Chondrocyte (in vitro differentiated cells): Measurements from ENCODE around the gene CEACAM3. TPM values are rescaled to one million over a fixed set of nuclear protein-coding genes. Genes with fewer than 3 reads are reported as not detected.
A peak's percentile ranks its signal among the peaks of the same experiment; 100 is the strongest.
"Not testable (repeated sequence)": the region's sequence is repeated elsewhere in the genome, so short reads cannot be mapped to it uniquely, and the experiment has no call there.

Experiments used
- DNase-seq: peaks from one replicate; pipeline ENCODE4 v3.0.0; 2021; ENCODE audit warnings: mixed read lengths, low spot score
- H3K27ac Mint-ChIP-seq: one replicate; pipeline ENCODE4 v1.8.0; 2021; ENCODE audit warnings: mild to moderate bottlenecking, moderate library complexity, mixed read lengths; ENCODE audit not compliant: unreplicated experiment
- H3K27me3 Mint-ChIP-seq: 2 replicates; pipeline ENCODE4 v1.8.0; 2021; ENCODE audit warnings: low read depth, mixed read lengths
- H3K36me3 Mint-ChIP-seq: 2 replicates; pipeline ENCODE4 v1.8.0; 2021; ENCODE audit warnings: low read depth, mixed read lengths
- H3K4me1 Mint-ChIP-seq: 2 replicates; pipeline ENCODE4 v1.8.0; 2021; ENCODE audit warnings: low read depth, mild to moderate bottlenecking, mixed read lengths
- H3K4me3 Mint-ChIP-seq: one replicate; pipeline ENCODE4 v1.8.0; 2021; ENCODE audit warnings: mild to moderate bottlenecking, moderate library complexity, mixed read lengths; ENCODE audit not compliant: unreplicated experiment
- H3K9me3 Mint-ChIP-seq: 2 replicates; pipeline ENCODE4 v1.8.0; 2021; ENCODE audit warnings: low read depth, mixed read lengths
- total RNA-seq: library from RNA; stranded (reverse); gene quantifications from 3 replicates; pipeline ENCODE4 v1.2.1, GENCODE V29; 2021
- TF ChIP-seq, protein P1 (sequence below): fragments of 200-600 bp; sonication (generic); IDR thresholded peaks from 2 replicates; pipeline ENCODE4 v1.5.0; 2021; ENCODE audit warnings: antibody characterized with exemption, mild to moderate bottlenecking, moderate library complexity

CEACAM3 gene
- total RNA-seq, 1 donor from 2014 or later = not detected

DNA sequence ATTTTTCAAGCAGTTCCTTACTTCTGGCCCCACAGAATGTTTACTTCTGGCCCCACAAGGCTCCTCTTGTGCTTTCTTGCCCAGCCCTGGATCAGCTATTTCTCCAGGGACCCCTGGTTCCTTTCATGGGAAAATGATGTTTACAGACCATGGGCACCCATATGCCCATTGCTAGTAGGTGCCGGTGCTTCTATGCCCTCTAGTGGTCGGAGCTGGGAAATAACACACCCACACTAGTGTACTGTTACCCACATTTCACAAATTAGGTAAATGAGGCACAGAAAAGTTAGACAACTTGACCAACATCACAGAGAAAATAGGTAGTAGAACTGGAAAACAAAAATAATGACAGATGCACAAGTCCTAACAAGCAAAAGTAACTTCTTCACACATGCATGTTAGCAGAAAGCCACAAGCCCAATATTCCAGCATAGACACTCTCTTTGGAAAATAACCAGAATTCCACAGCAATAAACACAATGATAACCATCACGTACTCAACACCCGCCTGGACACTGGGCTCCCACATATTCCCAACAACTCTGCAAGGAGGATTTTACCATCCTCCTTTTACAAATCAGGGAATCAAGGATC lies 42.4 kb upstream of the CEACAM3 start:
- Mint-ChIP-seq H3K27me3 (peaks cover 44% of the 10 kb centered on the region), H3K27ac (no peak overlapping the region), H3K4me1 (no peaks in the 10 kb centered on the region), H3K4me3 (no peak overlapping the region), H3K9me3 (no peaks in the 10 kb centered on the region), H3K36me3 (no peaks in the 10 kb centered on the region)
- DNase-seq = no peak
- TF ChIP-seq, protein P1, sequence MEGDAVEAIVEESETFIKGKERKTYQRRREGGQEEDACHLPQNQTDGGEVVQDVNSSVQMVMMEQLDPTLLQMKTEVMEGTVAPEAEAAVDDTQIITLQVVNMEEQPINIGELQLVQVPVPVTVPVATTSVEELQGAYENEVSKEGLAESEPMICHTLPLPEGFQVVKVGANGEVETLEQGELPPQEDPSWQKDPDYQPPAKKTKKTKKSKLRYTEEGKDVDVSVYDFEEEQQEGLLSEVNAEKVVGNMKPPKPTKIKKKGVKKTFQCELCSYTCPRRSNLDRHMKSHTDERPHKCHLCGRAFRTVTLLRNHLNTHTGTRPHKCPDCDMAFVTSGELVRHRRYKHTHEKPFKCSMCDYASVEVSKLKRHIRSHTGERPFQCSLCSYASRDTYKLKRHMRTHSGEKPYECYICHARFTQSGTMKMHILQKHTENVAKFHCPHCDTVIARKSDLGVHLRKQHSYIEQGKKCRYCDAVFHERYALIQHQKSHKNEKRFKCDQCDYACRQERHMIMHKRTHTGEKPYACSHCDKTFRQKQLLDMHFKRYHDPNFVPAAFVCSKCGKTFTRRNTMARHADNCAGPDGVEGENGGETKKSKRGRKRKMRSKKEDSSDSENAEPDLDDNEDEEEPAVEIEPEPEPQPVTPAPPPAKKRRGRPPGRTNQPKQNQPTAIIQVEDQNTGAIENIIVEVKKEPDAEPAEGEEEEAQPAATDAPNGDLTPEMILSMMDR = peak; percentile 79

DNA sequence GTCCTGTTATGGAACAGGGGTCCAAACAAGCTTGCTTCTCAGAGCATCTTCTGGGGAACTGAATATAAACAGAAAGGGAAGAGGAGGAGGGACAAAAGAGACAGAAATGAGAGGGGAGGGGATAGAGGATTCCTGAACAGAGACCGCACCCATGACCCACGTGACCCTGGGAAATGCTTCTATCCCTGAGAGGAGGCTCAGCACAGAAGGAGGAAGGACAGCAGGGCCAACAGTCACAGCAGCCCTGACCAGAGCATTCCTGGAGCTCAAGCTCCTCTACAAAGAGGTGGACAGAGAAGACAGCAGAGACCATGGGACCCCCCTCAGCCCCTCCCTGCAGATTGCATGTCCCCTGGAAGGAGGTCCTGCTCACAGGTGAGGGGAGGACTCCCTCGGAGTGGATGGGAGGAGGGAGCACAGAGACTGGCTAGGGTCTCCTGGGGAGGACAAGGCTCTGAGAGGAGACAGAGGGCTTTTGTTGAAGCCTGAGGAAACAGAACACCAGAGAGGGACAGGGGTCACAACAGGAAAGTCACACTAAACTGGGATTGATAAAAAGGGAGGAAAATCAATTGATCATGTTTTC lies 41.0 kb upstream of the CEACAM3 start, which contains the start of gene CEACAM6:
CEACAM6 (plus strand) TSS at position 203 of the 586 bp plus-strand sequence; CDS start at position 312, 109 bp downstream.
- no peaks in the 10 kb centered on the region for H3K4me1 Mint-ChIP-seq
- H3K36me3 Mint-ChIP-seq = no peaks in the 10 kb centered on the region
- DNase-seq = no peak
- no peak within 1 kb of the TSS for H3K27ac Mint-ChIP-seq
- TF ChIP-seq, protein P1 = no peak
- H3K4me3 Mint-ChIP-seq = no peak within 1 kb of the TSS
- no peaks in the 10 kb centered on the region for H3K9me3 Mint-ChIP-seq
- H3K27me3 Mint-ChIP-seq = peaks cover 54% of the 10 kb centered on the region

DNA sequence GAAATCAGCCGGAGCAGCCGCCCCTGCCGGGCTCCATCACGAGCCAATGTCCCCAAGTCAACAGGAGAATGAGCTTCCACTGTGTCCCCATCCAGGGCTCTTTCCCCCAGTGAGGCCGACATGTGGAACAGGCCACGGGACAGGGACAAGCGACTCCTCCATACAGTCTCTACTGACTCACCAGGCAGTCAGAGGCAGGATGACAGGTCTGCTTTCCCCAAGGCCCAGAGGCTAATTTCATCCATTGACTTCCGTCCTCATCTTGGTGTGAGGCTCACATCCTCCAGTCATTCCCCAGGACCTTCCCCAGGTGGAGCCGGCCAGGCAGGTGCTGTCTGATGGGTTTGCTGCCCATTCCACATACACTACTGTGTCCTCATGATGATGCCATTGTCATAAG lies 37.5 kb upstream of the CEACAM3 start:
- Mint-ChIP-seq H3K27me3 (peaks cover 45% of the 10 kb centered on the region), H3K9me3 (no peaks in the 10 kb centered on the region), H3K4me1 (no peaks in the 10 kb centered on the region), H3K36me3 (no peaks in the 10 kb centered on the region), H3K27ac (no peak overlapping the region), H3K4me3 (no peak overlapping the region)
- TF ChIP-seq, protein P1 = no peak
- DNase-seq = no peak

DNA sequence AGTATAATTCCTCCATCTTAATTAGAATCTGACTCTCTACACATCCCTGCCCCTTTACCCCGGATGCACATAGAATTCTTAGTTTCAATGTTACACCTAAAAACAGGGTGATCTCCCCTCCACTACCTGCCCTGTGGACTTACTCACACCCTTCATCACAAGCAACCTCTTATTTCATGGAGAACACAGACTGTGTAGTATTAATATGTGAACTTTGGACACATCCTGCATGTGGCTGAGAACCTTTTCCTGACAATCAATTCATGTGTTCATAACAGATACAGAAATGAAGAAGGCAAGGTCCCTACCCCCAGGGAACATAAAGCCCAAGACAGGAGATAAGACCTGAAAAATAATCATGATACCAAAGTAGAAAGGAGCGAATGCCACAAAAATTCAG lies 29.3 kb upstream of the CEACAM3 start:
- Mint-ChIP-seq H3K4me1 (no peaks in the 10 kb centered on the region), H3K36me3 (no peaks in the 10 kb centered on the region), H3K4me3 (no peak overlapping the region), H3K27ac (no peak overlapping the region), H3K9me3 (no peaks in the 10 kb centered on the region), H3K27me3 (peaks cover 27% of the 10 kb centered on the region)
- no peak for DNase-seq
- TF ChIP-seq, protein P1 = no peak

DNA sequence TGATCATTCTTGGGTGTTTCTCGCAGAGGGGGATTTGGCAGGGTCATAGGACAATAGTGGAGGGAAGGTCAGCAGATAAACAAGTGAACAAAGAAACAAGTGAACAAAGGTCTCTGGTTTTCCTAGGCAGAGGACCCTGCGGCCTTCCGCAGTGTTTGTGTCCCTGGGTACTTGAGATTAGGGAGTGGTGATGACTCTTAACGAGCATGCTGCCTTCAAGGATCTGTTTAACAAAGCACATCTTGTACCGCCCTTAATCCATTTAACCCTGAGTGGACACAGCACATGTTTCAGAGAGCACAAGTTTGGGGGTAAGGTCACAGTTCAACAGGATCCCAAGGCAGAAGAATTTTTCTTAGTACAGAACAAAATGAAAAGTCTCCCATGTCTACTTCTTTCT lies 28.3 kb upstream of the CEACAM3 start:
- peaks cover 31% of the 10 kb centered on the region for H3K27me3 Mint-ChIP-seq
- DNase-seq, H3K27ac Mint-ChIP-seq, H3K4me3 Mint-ChIP-seq, H3K4me1 Mint-ChIP-seq, H3K36me3 Mint-ChIP-seq, H3K9me3 Mint-ChIP-seq: not testable (repeated sequence)

DNA sequence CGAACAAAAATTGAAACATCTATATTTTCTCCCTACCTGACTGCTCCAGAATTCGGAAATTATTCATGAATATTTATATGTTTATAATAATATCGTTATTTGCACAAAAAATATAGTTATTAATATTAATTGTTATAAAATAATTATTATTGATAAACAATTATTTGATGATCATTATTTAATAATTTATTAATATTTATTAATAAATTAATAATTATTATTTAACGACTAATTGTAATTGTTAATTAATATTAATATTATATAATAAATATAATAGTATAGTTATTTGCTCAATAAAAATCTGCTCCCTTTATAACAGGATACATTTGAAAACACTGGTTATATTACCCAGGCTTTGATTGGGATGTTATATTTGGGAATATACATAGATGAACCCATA lies 26.8 kb upstream of the CEACAM3 start:
- no peak for DNase-seq
- Mint-ChIP-seq H3K27ac (no peak overlapping the region), H3K27me3 (peaks cover 29% of the 10 kb centered on the region), H3K4me1 (no peaks in the 10 kb centered on the region), H3K9me3 (no peaks in the 10 kb centered on the region), H3K4me3 (no peak overlapping the region), H3K36me3 (no peaks in the 10 kb centered on the region)
- TF ChIP-seq, protein P1 = no peak
